BLaER1 (cell line): ENCODE measurements around the gene PRRT1.

Experiments used
- H3K27ac ChIP-seq: shearing (Covaris generic); formaldehyde crosslinking; 2 replicates; pipeline ENCODE4 v1.8.1; 2022
- H3K27me3 ChIP-seq: shearing (Covaris generic); formaldehyde crosslinking; 2 replicates; pipeline ENCODE4 v1.8.1; 2022
- H3K36me3 ChIP-seq: shearing (Covaris generic); formaldehyde crosslinking; 2 replicates; pipeline ENCODE4 v1.8.1; 2022
- H3K4me1 ChIP-seq: shearing (Covaris generic); formaldehyde crosslinking; 2 replicates; pipeline ENCODE4 v1.8.1; 2022
- H3K4me2 ChIP-seq: shearing (Covaris generic); formaldehyde crosslinking; 2 replicates; pipeline ENCODE4 v1.8.1; 2022
- H3K4me3 ChIP-seq: shearing (Covaris generic); formaldehyde crosslinking; 2 replicates; pipeline ENCODE4 v1.8.1; 2022
- H3K9ac ChIP-seq: shearing (Covaris generic); formaldehyde crosslinking; 2 replicates; pipeline ENCODE4 v1.8.1; 2022
- H3K9me3 ChIP-seq: shearing (Covaris generic); formaldehyde crosslinking; 2 replicates; pipeline ENCODE4 v1.8.1; 2022
- H4K20me1 ChIP-seq: shearing (Covaris generic); formaldehyde crosslinking; 2 replicates; pipeline ENCODE4 v1.8.1; 2022
- Cebpa-rat ChIP-seq: shearing (Covaris generic); IDR thresholded peaks from 2 replicates; pipeline ENCODE4 v1.8.1; 2022

The PRRT1 gene

GRCh38 chr6:32167154-32167760, 15.5 kb upstream of the PRRT1 start:
- H3K9ac ChIP-seq: no peak overlapping the region
- H3K4me3 ChIP-seq: no peak overlapping the region
- TF ChIP-seq Cebpa-rat: no peak
- H3K27ac ChIP-seq: no peak overlapping the region
- no peak overlapping the region for H3K4me2 ChIP-seq
- no peaks in the 10 kb centered on the region for H3K27me3 ChIP-seq
- peaks cover 87% of the 10 kb centered on the region for H3K36me3 ChIP-seq
- no peaks in the 10 kb centered on the region for H4K20me1 ChIP-seq
- peaks cover 12% of the 10 kb centered on the region; the same call in 1 of the 2 replicates for H3K4me1 ChIP-seq
- no peaks in the 10 kb centered on the region for H3K9me3 ChIP-seq

DNA sequence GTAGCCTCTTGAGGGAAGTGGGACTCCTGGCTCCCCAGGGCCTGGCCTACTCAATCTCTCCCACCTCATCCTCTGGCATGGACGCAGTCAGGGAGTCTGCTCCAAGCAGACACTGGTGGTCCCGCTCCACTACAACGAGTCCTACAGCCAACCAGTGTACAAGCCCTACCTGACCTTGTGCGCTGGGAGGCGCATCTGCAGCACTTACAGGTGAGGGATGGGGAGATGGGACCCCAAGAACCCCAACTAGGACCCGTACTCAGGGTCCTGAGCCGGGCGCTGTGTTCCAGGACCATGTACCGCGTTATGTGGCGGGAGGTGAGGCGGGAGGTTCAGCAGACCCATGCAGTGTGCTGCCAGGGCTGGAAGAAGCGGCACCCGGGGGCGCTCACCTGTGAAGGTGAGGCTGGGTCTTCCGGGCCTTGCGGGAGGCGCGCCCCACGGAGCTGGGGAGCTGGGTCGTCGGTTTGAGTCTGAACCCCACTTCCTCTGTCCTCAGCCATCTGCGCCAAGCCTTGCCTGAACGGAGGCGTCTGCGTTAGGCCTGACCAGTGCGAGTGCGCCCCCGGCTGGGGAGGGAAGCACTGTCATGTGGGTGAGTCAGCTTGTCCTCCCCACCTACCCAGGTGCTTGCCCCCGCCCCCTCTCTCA, 14.8 kb upstream of the PRRT1 start:
- Histone ChIP-seq H3K4me1 (peaks cover 12% of the 10 kb centered on the region; the same call in 1 of the 2 replicates), H4K20me1 (no peaks in the 10 kb centered on the region), H3K4me3 (no peak overlapping the region), H3K27me3 (no peaks in the 10 kb centered on the region), H3K36me3 (peaks cover 93% of the 10 kb centered on the region), H3K27ac (no peak overlapping the region), H3K9me3 (no peaks in the 10 kb centered on the region), H3K4me2 (no peak overlapping the region), H3K9ac (no peak overlapping the region)
- TF ChIP-seq Cebpa-rat: no peak

DNA sequence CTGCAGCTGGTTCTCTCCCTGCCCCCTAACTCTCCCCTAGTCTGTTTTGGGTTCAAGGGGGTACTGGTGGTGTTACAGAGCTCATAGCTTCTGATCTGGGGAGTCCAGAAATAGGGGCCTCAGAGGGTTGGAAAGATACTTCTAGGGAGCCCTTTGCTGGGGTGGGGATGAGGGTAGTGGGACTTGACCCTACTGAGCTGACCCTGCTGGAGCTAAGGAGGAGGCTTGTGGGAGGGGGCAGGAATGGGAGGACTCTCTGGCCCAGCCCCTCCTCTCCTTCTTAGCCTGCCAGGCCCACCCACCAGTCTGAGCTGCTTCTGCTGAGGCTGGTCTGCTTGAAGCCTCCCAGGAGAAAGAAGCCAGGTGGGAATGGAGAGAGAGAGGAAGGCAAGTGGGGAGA, 12.6 kb upstream of the PRRT1 start, which contains the start of gene EGFL8:
EGFL8 (plus strand) TSS at position 301 of the 400 bp plus-strand sequence. CDS start 1,571 bp downstream, outside the sequence.
- no peak for TF ChIP-seq Cebpa-rat
- H3K9me3 ChIP-seq: no peaks in the 10 kb centered on the region
- H3K4me1 ChIP-seq: peaks cover 12% of the 10 kb centered on the region; the same call in 1 of the 2 replicates
- no peak within 1 kb of the TSS for H3K4me3 ChIP-seq
- no peaks in the 10 kb centered on the region for H4K20me1 ChIP-seq
- no peak within 1 kb of the TSS for H3K27ac ChIP-seq
- H3K4me2 ChIP-seq: no peak within 1 kb of the TSS
- no peak within 1 kb of the TSS for H3K9ac ChIP-seq
- no peaks in the 10 kb centered on the region for H3K27me3 ChIP-seq
- H3K36me3 ChIP-seq: peaks cover 75% of the 10 kb centered on the region

DNA sequence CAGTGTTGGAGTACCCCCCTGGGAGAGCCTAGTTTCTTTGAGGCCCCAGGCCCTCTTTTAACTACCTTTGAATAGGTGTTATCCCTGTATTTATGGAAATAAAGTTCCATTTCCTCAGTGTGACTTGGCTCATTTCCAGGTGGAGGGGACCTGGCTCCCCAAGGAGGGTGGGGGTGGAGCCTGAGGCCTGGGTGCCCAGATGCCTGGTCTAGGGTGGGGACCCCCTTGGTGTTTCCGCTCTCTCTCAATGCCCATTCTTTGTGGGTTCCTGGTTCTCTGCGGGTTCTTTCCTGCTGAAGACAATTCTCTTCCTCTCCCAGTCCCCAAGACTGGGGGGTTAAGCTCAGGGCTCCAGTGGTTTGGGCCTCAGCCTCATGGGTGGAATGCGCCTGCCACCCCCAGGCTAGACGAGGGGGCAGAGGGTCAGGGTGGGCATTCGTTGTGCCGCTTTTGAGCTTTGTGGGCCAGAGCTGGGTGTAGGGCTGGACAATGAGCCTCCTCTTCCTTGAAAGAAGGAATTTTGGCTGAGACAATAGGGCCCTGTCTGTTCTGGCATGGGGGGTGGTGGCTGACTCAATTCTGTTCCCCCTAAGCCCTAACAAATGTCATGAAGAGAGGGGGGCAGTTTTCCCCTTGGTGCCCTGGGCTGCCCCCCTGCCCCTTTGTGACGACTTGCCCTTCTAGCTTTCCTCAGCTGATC, 12.0 kb upstream of the PRRT1 start:
- no peak overlapping the region for H3K27ac ChIP-seq
- H3K9ac ChIP-seq: no peak overlapping the region
- no peaks in the 10 kb centered on the region for H3K27me3 ChIP-seq
- H3K9me3 ChIP-seq: no peaks in the 10 kb centered on the region
- no peaks in the 10 kb centered on the region for H4K20me1 ChIP-seq
- no peak for TF ChIP-seq Cebpa-rat
- peaks cover 73% of the 10 kb centered on the region for H3K36me3 ChIP-seq
- no peak overlapping the region for H3K4me2 ChIP-seq
- H3K4me1 ChIP-seq: peaks cover 13% of the 10 kb centered on the region
- no peak overlapping the region for H3K4me3 ChIP-seq

GRCh38 chr6:32158052-32158451, 6.3 kb upstream of the PRRT1 start:
- Histone ChIP-seq H4K20me1 (0 out of 2 replicates have a peak, but pooled peaks cover 11% of the 10 kb centered on the region), H3K27me3 (no peaks in the 10 kb centered on the region), H3K4me3 (no peak overlapping the region), H3K9ac (no peak overlapping the region), H3K27ac (no peak overlapping the region), H3K4me2 (no peak overlapping the region), H3K36me3 (peaks cover 56% of the 10 kb centered on the region), H3K4me1 (peaks cover 23% of the 10 kb centered on the region), H3K9me3 (no peaks in the 10 kb centered on the region)
- no peak for TF ChIP-seq Cebpa-rat

DNA sequence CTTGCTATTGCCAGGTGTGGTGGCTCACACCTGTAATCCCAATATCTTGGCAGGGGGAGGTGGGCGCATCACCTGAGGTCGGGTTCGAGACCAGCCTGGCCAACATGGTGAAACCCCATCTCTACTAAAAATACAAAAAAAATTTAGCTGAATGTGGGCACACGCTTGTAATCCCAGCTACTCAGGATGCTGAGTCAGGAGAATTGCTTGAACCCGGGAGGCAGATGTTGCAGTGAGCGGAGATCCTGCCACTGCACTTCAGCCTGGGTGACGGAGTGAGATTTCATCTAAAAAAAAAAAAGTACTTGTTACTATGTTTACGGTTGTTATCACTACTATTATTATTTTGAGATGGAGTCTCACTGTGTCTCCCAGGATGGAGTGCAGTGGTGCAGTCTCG, 5.2 kb upstream of the PRRT1 start:
- no peak for TF ChIP-seq Cebpa-rat
- Histone ChIP-seq H3K36me3 (peaks cover 44% of the 10 kb centered on the region), H3K9ac (no peak overlapping the region), H3K4me3 (no peak overlapping the region), H4K20me1 (0 out of 2 replicates have a peak, but pooled peaks cover 11% of the 10 kb centered on the region), H3K27me3 (no peaks in the 10 kb centered on the region), H3K9me3 (no peaks in the 10 kb centered on the region), H3K4me1 (peaks cover 35% of the 10 kb centered on the region), H3K4me2 (no peak overlapping the region), H3K27ac (no peak overlapping the region)

DNA sequence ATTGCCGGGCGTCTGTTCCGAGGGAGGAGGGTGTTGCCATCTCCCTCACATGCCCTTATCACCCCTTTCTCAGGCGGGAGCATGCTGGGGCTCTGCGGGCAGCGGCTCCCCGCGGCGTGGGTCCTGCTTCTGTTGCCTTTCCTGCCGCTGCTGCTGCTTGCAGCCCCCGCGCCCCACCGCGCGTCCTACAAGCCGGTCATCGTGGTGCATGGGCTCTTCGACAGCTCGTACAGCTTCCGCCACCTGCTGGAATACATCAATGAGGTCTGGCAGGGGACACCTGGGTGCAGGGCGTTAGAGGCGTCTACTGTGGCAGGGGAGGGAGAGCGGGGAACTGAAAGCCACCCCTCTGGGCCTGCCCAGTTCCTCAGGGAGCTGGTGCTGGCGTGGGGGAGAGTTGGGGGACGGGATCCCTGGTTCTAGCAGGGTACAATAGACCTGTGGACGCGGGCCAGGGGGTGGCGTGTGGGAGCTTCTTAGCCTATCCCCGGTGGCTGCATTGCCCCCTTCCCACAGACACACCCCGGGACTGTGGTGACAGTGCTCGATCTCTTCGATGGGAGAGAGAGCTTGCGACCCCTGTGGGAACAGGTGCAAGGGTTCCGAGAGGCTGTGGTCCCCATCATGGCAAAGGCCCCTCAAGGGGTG, 2.9 kb upstream of the PRRT1 start:
- H3K9ac ChIP-seq: peak overlapping the region; percentile 81
- H3K36me3 ChIP-seq: peaks cover 39% of the 10 kb centered on the region
- H3K9me3 ChIP-seq: no peaks in the 10 kb centered on the region
- H3K27ac ChIP-seq: peak overlapping the region; percentile 78
- no peak for TF ChIP-seq Cebpa-rat
- H3K4me1 ChIP-seq: peaks cover 36% of the 10 kb centered on the region
- 0 out of 2 replicates have a peak, but pooled peaks cover 11% of the 10 kb centered on the region for H4K20me1 ChIP-seq
- peak overlapping the region; percentile 96 for H3K4me2 ChIP-seq
- H3K4me3 ChIP-seq: peak overlapping the region; percentile 89
- H3K27me3 ChIP-seq: no peaks in the 10 kb centered on the region

GRCh38 chr6:32153564-32154513, 2.1 kb upstream of the PRRT1 start, which contains the start of gene PPT2:
Gene PPT2 (plus strand): TSS chr6:32154141. CDS start chr6:32154595, 454 bp downstream.
- H3K27ac ChIP-seq: peak within 1 kb of the TSS; percentile 78
- peak within 1 kb of the TSS; percentile 89 for H3K4me3 ChIP-seq
- H3K27me3 ChIP-seq: peaks cover under 1% of the 10 kb centered on the region; the same call in 1 of the 2 replicates

More at GRCh38 chr6:32153564-32154513, 2.1 kb upstream of the PRRT1 start, which contains the start of gene PPT2:
- H3K4me1 ChIP-seq: peaks cover 36% of the 10 kb centered on the region
- H4K20me1 ChIP-seq: 0 out of 2 replicates have a peak, but pooled peaks cover 11% of the 10 kb centered on the region
- peaks cover 34% of the 10 kb centered on the region for H3K36me3 ChIP-seq
- TF ChIP-seq Cebpa-rat: no peak
- peak within 1 kb of the TSS; percentile 81 for H3K9ac ChIP-seq
- peaks cover 3% of the 10 kb centered on the region for H3K9me3 ChIP-seq
- H3K4me2 ChIP-seq: peak within 1 kb of the TSS; percentile 96
